CD4-positive, alpha-beta T cell treated with Interleukin-10 for 1 hour (primary cell): Measurements from ENCODE around the gene ATAD3C.
"Not testable (repeated sequence)": the region's sequence is repeated elsewhere in the genome, so short reads cannot be mapped to it uniquely, and the experiment has no call there.

Experiments
- DNase-seq: peaks from one replicate; pipeline ENCODE4 v3.0.0-alpha.2; 2020

The ATAD3C gene

DNA sequence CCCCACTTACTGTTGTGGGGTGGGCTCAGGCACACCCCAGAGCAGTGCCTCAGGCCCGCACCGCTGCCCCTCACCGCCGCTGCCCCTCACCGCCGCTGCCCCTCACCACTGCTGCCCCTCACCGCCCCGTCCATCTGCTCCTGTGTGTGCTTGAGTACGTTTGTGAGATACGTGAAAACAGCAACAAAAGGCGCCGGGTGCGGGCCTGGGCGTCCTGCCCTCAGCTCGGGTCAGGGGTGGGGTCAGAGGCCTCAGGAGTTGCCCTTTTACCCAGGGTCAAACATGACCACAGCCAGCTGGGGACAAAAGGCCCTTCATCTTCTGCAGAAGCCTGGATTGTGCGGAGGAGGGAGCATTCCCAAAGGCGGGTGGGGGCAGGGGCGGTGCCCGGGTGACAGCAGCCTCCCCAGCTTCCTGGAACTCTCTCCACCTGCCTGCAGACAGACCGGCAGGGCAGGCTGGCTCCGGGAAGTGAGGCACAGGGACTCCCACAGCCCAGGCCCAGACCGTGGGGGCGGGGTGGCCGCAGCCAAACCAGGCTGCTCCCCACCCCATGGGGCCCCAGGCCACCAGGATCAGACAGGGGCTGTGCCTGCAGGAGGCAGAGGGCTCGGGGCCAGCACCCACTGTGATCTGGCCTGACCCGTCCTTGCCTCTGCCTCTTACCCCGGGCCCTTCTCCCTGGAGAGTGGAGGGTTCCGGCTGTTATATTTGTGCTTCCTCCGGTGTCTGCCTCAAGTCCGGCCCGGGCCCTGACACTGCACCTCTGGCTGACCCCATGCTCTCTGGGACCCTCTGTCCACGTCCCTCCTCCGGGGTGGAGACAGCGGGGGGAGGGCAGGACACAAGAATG is 16.3 kb upstream of the ATAD3C start:
- DNase-seq, result no peak

GRCh38 chr1:1433804-1434130 is 15.7 kb upstream of the ATAD3C start:
- no peak for DNase-seq

DNA sequence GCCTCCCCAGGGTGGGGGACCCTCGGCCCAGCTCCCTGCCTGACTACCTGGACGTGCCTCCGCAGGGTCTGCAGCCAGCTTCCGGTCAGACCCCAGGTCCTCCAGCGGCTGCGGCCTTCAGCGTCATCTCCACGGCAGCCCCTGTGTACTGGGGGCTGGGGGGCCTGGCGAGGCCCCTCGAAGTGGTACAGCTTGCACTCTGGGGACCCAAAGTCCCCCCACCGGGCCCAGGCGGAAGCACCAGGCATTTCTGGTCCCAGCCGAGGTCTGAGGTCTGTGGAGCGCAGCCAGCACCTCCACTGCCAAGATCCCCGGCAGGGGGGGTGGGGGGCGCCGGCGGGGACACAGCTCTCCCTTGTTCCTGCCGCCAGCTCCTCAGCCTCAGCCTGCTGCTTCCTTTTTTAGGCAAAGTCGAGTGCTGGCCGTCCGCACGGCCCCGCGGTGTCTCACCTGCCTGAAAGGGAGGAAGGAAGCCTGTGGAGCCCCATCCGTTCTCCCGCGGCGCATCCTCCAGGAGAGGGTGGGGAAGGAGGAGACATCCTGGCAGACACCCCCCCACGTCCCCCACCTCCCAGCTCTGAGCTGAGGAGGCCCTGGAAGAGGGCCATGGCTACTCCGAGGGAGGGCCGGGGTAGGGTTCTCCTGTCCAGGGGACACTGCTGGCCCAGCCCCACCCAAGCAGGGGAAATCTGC is 15.2 kb upstream of the ATAD3C start:
- DNase-seq, result no peak

- no peak for DNase-seq
Observed at GRCh38 chr1:1434824-1435105, 14.7 kb upstream of the ATAD3C start.

DNA sequence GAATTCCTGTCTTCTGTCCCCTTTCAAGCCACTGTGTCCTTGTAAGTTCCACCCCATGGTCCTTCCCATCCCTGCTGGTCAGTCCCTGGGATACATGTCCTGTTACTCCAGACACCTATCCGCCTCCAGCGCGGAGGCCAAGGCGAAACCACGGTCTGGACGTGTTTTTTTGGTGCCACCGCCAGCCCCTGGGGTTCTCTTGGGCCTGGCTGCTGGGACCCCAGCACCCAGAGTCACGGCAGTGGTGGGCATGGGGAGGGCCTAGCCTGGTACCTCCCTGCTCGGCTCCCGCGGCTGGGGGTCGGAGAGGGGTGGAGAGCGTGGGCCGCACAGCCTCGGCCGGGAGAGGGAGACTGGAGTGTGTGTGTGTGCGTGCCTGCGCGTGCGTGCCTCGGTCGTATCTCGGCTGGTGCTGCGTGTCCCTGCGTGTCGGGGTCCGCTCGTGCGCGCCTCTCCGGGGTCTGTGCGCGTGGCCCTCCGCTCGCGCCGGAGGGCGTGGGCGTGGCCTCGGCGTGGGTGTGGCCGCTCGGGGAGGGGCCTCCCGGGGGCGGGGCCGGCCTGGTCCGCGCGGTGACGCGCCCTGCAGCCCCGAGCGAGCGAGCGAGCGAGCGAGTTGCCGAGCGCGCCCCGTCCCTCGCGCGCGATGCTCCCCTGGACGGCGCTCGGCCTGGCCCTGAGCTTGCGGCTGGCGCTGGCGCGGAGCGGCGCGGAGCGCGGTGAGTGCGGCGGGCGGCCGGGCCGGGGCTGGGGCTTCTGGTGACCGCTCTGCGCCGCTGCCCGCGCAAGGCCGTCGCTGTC is 14.2 kb upstream of the ATAD3C start, which contains the start of gene VWA1:
VWA1 (plus strand) TSS at position 585 of the 798 bp plus-strand sequence; CDS start at position 644, 59 bp downstream.
- DNase-seq, result peak; percentile 67

DNA sequence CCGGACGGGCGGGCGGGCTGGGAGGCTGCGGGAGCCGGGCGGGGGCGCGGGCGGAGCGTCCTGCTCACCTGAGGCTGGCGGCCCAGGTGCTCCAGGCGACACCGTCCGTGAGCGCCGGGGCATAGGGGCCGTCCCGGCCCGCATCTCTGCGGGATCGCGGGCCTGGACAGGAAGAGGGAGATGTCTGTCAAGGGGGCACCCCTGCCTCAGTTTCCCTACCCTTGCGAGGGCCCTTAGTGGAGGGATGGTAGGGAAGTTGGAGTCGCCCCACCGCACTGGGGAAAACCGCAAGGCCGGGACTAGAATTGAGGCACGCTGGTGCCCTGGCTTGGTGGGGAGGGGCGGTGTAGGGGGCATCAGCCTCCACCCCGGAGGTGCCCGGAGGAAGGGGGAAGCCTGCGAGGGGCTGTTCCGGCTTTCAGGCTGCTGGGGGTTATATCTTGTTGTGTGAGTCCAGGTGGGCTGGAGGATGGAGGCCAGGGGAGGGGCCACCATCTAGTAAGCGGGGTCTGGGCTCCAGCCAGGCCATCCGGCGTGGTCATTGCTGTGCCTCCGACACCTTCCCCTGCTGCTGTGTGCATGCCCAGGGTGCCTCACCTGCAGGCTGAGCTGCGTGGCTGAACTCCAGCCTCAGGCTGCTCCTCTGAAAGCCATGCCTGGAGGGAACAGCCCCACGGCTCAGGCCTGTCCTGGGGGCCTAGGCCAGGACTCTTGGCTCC is 13.4 kb upstream of the ATAD3C start:
- no peak for DNase-seq

DNA sequence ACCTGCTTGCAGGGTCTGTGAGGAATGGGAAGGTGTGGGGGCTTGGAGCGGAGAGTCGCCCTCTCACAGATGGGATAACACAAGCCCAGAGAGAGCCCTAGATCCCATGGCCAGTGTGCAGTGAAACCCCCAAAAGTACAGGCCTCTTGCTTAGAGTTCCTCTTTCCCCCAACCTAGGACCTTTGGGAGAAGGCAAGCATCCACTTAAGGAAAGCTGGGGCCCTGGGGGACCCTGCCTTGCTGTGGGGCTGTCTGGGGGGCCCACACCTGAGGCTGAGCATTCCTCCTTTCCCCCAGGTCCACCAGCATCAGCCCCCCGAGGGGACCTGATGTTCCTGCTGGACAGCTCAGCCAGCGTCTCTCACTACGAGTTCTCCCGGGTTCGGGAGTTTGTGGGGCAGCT is 12.9 kb upstream of the ATAD3C start:
- DNase-seq, result no peak

DNA sequence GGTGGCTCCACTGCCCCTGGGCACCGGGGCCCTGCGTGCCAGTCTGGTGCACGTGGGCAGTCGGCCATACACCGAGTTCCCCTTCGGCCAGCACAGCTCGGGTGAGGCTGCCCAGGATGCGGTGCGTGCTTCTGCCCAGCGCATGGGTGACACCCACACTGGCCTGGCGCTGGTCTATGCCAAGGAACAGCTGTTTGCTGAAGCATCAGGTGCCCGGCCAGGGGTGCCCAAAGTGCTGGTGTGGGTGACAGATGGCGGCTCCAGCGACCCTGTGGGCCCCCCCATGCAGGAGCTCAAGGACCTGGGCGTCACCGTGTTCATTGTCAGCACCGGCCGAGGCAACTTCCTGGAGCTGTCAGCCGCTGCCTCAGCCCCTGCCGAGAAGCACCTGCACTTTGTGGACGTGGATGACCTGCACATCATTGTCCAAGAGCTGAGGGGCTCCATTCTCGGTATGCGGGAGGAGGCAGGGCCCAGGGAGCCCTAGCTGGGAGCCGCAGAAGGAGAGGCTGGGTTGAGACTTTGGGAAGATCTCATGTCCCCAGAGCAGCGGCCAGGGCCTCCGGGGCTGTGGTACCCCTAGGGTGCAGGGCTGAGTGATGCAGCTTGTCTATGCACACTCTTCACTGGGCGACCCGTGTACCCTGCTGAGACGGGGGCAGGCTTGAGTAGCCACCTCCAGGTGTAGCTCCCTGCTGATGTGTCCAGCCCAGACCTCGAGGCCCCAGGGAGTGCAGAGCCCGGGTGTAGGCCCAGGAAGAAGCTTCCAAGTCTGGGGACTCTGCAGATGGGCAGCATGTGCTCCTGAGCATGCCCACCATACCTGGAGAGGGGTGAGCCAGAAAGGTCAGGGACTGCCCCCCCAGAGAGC is 12.2 kb upstream of the ATAD3C start:
- no peak for DNase-seq

DNA sequence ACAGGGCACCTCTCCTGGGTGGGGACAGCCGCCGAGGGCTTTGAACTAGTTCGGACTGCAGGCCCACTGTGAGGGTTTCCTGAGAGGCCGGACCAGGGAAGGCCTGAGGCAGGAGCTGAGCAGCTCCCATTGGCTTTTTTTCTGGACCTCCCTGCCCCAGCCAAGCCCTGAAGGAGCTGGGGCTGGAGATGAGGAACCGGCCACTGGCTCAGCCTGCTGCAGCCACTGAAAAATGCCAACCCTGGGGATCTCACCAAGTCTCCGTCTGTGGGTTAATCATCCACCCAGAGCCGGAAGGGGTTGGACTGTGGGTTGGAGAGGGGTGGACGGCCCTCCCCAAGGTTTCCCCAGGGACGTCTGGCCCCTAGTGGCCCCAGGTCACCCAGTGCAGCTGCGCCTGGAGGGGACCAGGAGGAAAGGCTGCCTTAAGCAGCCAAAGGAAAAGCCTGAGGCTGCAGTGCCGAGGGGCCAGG is 11.5 kb upstream of the ATAD3C start:
- DNase-seq, result no peak

DNA sequence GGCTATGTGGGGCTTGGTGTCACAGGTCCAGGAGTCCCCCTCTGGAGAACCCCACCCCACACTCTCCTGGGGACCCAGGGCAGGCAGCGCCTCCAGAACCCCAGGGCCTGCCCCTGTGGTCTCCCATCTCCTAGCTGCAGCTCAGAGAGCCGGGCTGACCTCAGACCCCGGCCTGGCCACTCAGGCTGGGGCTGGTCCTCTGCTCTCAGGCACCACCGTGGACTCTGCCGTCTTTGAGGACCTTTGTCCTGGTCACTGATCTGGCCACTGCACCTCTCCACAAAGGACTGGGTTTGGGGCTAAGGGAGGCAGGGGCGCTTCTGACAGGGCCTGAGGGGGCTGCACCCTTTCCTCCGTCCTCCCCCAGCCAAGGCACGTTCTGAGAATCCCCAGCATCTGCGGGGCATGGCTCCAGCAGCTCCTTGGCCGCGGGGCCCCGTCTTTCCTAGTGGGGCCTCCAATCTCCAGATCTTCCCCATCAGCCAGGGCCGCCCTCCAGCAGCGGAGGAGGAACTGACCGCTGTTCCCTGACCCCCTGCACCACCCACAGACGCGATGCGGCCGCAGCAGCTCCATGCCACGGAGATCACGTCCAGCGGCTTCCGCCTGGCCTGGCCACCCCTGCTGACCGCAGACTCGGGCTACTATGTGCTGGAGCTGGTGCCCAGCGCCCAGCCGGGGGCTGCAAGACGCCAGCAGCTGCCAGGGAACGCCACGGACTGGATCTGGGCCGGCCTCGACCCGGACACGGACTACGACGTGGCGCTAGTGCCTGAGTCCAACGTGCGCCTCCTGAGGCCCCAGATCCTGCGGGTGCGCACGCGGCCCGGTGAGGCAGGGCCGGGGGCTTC is 10.7 kb upstream of the ATAD3C start:
- DNase-seq, result no peak

- no peak for DNase-seq
Observed at GRCh38 chr1:1439546-1440261, 9.8 kb upstream of the ATAD3C start.

DNA sequence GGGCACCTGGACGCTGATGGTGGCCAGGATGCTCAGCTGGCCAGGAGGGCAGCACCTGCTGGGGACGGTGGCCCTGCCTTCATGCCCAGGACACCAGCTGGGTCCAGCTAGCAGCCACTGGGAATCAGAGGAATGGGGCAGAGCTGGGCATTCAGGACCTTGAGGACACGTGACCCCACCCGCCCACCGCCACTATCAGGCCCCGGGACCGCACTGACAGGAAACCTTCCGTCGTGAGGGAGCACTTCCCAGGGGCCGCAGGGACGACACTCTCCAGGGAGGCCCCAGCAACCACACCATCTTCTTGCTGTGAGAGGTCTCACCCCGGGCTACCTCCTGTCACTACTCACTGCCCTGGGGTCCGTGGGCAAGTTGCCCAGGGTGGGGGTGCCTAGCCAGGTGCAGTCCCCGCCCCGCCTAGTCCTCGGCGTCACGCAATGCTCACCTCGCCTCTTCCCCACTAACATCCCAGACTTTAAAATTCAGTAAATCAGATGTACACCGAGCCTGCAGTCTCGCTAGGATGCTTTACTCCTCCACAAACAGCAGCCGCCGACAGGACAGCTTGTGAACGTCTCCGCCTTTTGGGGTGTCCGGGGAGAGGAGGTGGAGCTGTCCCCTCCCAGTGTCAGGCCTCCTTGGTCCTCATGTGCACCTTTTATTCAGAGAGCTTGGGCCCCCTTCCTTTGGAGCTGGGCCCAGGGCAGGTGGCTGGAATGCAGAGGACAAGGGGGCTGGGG is 9.1 kb upstream of the ATAD3C start:
- DNase-seq, result no peak

DNA sequence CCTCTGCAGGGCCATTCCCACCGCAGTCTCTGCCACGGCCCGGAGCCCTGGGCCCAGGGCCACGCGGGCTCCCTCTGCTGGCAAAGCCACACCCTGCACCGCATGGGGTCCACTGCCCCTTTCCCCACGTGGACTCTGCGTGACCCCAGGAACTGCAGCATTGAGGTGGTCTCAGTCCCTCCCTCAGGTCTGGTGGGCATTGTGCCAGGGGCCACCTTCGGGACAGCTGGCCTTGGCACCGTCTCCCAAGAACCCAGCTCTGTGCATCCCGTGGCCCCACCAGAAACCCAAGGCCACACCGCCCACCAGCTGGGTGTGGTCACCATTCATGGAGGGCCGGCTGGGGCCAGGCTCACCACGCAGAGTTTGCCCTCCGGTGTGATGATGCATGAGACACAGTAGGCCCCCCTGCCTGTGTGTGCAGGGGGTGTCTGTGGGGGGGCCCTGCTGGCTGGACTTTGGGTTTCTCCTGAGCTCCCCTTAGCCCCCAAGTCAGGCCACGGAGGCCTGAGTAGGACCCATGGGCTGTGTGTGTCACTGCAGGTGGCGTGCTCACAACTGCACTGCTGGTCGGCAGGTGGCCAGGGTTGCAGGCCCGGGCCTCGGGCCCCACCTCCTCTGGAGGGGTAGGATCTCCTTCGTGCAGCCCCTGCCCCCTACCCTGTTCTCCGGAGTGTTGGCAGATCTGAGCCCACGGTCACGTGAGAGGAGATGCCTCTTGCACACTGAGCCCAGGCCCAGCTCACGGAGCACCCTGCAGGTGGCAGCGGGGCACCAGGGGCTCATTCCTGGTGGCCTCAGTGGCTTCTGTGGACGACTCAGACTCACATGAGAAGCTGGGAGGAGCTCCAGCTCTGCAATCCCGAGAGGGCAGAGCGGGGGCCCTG is 8.2 kb upstream of the ATAD3C start:
- peak; percentile 55 for DNase-seq

- no peak for DNase-seq
Observed at GRCh38 chr1:1442069-1442770, 7.3 kb upstream of the ATAD3C start.

- not testable (repeated sequence) for DNase-seq
Observed at GRCh38 chr1:1446631-1447030, 2.9 kb upstream of the ATAD3C start.

DNA sequence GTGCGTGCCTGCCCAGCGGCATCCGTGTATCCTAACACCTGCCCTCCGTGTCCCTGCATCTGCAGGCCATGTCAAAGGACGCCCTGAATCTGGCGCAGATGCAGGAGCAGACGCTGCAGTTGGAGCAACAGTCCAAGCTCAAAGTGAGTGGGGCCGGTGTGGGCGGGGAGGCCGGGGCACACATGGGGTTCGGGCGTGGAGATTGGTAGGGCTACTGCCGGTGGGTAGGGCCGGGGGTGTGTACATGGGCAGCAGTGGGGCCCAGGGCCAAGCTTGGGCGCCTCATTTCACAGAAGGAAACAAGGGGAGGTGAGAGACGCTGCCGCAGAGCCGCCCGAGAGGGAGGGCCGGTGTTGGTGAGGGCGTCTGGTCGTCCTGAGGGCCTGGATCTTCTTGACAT is 1.1 kb downstream of the ATAD3C start:
- DNase-seq, result not testable (repeated sequence)

DNA sequence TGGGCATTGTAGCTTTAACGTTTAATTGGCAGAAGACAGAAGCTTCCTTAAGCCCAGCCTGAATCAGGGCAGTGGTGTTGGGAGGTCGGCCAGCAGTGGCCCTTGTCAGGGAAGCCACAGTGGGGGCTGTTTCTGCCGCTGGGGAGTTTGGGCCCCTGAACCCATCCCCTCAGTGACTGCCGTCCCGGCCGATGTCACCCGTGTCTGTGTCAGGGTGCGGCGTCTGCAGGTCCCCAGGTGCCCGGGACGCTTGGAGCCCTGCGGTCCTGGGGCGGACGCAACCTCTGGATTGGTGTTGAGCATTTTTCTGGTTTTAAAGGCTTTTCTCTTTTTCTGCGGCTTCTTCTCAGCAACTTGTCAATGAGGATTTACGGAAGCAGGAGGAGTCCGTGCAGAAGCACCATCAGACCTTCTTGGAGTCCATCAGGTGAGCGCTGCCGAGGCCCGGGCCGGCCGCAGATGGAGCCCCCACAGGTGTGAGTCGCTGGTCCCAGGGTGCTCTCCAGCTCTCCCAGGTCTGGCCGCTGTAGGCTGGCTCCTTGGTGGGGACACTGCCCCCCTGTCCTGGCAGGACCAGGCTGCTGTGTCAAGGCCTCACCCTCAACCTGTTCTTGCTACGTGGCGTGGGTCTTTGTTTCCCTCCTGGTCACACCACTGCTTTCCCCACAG is 2.3 kb downstream of the ATAD3C start:
- DNase-seq, result no peak
